Activated CD8-positive, alpha-beta memory T cell treated with anti-CD3 and anti-CD28 coated beads, Interleukin-2, amount 10 ng/mL, durations not matched to agents 7 days and 5 days (primary cell): ENCODE measurements around the gene GJE1. TPM values are rescaled to one million over a fixed set of nuclear protein-coding genes. Genes with fewer than 3 reads are reported as not detected.
A peak's percentile ranks its signal among the peaks of the same experiment; 100 is the strongest.
"Not testable (repeated sequence)": the region's sequence is repeated elsewhere in the genome, so short reads cannot be mapped to it uniquely, and the experiment has no call there.

ENCODE experiments used
- ATAC-seq: fragments of 150-1000 bp; cut with Tn5 transposase; one replicate; pipeline ENCODE4 v1.10.0; 2021; ENCODE audit warnings: moderate library complexity
- CTCF ChIA-PET: fragments of 350-600 bp; sonication (Branson Sonifier 250); formaldehyde crosslinking; loops from one replicate; lab custom pipeline; 2021; ENCODE audit warnings: antibody characterized with exemption; lab: Charles Lee
- DNase-seq: peaks from one replicate; pipeline ENCODE4 v3.0.0-alpha.2; 2020
- H3K27ac Mint-ChIP-seq: one replicate; pipeline ENCODE4 v1.8.0; 2021; ENCODE audit warnings: mild to moderate bottlenecking, mixed read lengths
- H3K27me3 Mint-ChIP-seq: one replicate; pipeline ENCODE4 v1.8.0; 2021; ENCODE audit warnings: mixed read lengths
- H3K36me3 Mint-ChIP-seq: one replicate; pipeline ENCODE4 v1.8.0; 2021; ENCODE audit warnings: mild to moderate bottlenecking, mixed read lengths
- H3K4me1 Mint-ChIP-seq: one replicate; pipeline ENCODE4 v1.8.0; 2021; ENCODE audit warnings: mixed read lengths
- H3K4me3 Mint-ChIP-seq: one replicate; pipeline ENCODE4 v1.8.0; 2021; ENCODE audit warnings: mild to moderate bottlenecking, moderate library complexity, mixed read lengths
- H3K9me3 Mint-ChIP-seq: one replicate; pipeline ENCODE4 v1.8.0; 2022; ENCODE audit warnings: low read depth, mixed read lengths
- total RNA-seq, 2 experiments: library from RNA; stranded (reverse); gene quantifications; one replicate each; pipeline ENCODE4 v1.2.3, GENCODE V29; 2021

GJE1 gene, protein sequence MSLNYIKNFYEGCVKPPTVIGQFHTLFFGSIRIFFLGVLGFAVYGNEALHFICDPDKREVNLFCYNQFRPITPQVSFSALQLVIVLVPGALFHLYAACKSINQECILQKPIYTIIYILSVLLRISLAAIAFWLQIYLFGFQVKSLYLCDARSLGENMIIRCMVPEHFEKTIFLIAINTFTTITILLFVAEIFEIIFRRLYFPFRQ
- not detected for total RNA-seq

- no peak for ATAC-seq
- Mint-ChIP-seq H3K4me1 (no peaks in the 10 kb centered on the region), H3K4me3 (no peak within 1 kb of the TSS), H3K36me3 (no peaks in the 10 kb centered on the region), H3K27ac (no peak within 1 kb of the TSS), H3K27me3 (peaks cover 8% of the 10 kb centered on the region), H3K9me3 (no peaks in the 10 kb centered on the region)
- CTCF ChIA-PET = interaction anchor here (1.6 kb wide), 1 partner anchor 14 kb away, joined by 3 read pairs; the partner anchor contains the start of genes NMBR and VTA1
- no peak for DNase-seq
These were observed at the start of gene GJE1 for GRCh38 chr6:142132625-142133024. Gene GJE1, plus strand, starts transcription at chr6:142132925. Its CDS starts 234 bp downstream, at chr6:142133159.

DNA sequence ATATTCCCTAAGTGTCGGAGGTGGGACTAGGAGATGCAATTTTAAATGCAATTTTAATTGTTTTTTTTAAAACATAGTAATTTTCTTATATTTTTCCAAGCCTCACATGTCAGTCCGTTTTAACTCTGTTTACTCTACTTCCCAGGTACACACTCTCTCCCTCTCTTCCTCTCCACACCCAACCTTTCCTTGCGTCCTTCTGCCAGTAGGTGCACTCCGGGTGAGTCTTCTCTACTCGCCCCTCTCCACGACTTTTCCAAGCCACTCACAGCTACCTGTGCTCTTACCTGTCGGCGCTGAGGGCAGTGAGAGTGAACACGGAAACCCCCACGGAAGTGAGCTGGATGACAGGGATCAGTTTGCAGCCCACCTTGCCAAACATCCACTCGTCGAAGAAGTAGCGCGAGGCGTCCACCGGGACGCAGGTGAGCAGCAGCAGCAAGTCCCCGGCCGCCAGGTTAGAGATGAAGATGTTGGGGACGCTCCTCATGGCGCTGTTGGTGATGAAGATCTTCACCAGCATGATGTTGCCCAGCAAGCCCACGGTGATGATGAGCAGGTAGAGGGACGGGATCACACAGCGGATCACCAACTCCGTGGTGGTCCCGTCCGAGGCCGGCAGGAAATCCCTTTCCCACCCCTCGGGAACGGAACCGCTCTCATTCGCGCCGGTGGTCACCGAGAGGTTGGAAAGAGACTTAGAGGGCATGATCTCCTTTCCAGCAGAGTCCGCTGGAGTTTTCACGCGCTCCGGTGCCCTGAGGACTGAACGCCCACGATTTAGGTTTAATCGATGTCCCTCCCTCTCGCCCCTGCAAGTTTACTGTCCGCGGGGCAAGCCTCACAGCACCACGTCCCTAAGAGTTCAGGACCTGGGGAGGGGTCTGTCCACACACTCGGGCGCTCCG lies 44.5 kb upstream of the GJE1 start:
- Mint-ChIP-seq H3K27ac (no peak overlapping the region), H3K4me1 (no peaks in the 10 kb centered on the region), H3K4me3 (no peak overlapping the region), H3K36me3 (no peaks in the 10 kb centered on the region), H3K27me3 (peaks cover 23% of the 10 kb centered on the region), H3K9me3 (no peaks in the 10 kb centered on the region)
- CTCF ChIA-PET = interaction anchor here (1.4 kb wide), 1 partner anchor 24 kb away, joined by 3 read pairs; no protein-coding TSS in a partner anchor
- DNase-seq (no peak), ATAC-seq (no peak)

DNA sequence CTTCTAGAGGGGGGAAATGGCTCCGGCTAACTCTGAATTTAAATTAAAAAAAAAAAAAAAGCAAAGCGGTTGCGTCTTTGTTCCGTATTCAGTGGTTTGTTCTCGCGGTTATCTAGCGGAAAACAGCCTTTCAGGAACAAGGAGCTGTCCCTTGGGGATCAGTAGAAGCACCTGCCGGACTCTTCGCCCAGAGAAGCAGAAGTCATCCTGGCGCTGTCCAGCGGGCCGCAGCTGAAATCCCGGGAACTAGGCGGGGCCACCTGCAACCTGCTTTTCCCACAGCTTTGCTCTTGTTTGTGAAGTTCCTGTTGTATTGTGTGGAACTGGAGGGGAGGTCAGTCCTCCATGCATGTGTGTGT lies 43.9 kb upstream of the GJE1 start:
- CTCF ChIA-PET = no interaction called here
- no peak overlapping the region for H3K27ac Mint-ChIP-seq
- no peaks in the 10 kb centered on the region for H3K9me3 Mint-ChIP-seq
- no peak overlapping the region for H3K4me3 Mint-ChIP-seq
- no peaks in the 10 kb centered on the region for H3K4me1 Mint-ChIP-seq
- H3K27me3 Mint-ChIP-seq = peaks cover 23% of the 10 kb centered on the region
- ATAC-seq = no peak
- no peaks in the 10 kb centered on the region for H3K36me3 Mint-ChIP-seq
- no peak for DNase-seq

- ATAC-seq, H3K27me3 Mint-ChIP-seq, H3K27ac Mint-ChIP-seq, DNase-seq, H3K36me3 Mint-ChIP-seq, H3K9me3 Mint-ChIP-seq, CTCF ChIA-PET, H3K4me1 Mint-ChIP-seq, H3K4me3 Mint-ChIP-seq: not testable (repeated sequence)
These were observed 27.9 kb upstream of the GJE1 start for GRCh38 chr6:142104820-142105219.

GRCh38 chr6:142110820-142111219 lies 21.9 kb upstream of the GJE1 start:
- not testable (repeated sequence) for H3K4me3 Mint-ChIP-seq, H3K36me3 Mint-ChIP-seq, H3K4me1 Mint-ChIP-seq, DNase-seq, H3K9me3 Mint-ChIP-seq, H3K27ac Mint-ChIP-seq, H3K27me3 Mint-ChIP-seq, ATAC-seq
- CTCF ChIA-PET = interaction anchor here (1.3 to 3.1 kb wide), 3 partner anchors 8 to 122 kb away, joined by 3 to 12 read pairs (median 8); no protein-coding TSS in a partner anchor

GRCh38 chr6:142112451-142113061 lies 20.2 kb upstream of the GJE1 start:
- no peak overlapping the region for H3K4me3 Mint-ChIP-seq
- H3K9me3 Mint-ChIP-seq = no peaks in the 10 kb centered on the region
- no peaks in the 10 kb centered on the region for H3K36me3 Mint-ChIP-seq
- CTCF ChIA-PET = interaction anchor here (0.7 to 3.1 kb wide), 5 partner anchors 10 to 1064 kb away, joined by 3 to 12 read pairs (median 4); no protein-coding TSS in a partner anchor
- peaks cover 3% of the 10 kb centered on the region for H3K27me3 Mint-ChIP-seq
- peak; percentile 78 for DNase-seq
- ATAC-seq = no peak
- H3K27ac Mint-ChIP-seq = no peak overlapping the region
- H3K4me1 Mint-ChIP-seq = no peaks in the 10 kb centered on the region

DNA sequence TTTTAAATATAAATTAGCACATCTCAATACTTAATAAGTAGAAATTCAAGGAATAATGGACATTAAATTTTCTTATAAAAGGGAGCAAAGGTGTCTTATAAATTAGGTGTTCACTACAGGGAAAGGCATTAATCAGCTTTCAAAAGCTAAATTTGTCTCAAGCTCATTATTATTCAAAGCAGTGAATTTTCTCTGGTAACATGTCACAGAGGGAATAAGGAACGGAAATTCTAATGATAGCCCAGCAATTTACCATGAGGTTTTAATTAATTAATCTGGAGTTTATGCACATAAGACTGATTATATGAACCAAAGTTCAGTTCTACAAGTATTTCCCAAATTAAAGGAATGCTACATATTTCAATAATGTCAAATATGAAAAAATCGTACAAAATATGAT lies 15.4 kb upstream of the GJE1 start:
- Mint-ChIP-seq H3K9me3 (no peaks in the 10 kb centered on the region), H3K4me1 (no peaks in the 10 kb centered on the region), H3K27ac (no peak overlapping the region), H3K36me3 (no peaks in the 10 kb centered on the region), H3K4me3 (no peak overlapping the region), H3K27me3 (peaks cover 2% of the 10 kb centered on the region)
- CTCF ChIA-PET = no interaction called here
- DNase-seq = no peak
- no peak for ATAC-seq

DNA sequence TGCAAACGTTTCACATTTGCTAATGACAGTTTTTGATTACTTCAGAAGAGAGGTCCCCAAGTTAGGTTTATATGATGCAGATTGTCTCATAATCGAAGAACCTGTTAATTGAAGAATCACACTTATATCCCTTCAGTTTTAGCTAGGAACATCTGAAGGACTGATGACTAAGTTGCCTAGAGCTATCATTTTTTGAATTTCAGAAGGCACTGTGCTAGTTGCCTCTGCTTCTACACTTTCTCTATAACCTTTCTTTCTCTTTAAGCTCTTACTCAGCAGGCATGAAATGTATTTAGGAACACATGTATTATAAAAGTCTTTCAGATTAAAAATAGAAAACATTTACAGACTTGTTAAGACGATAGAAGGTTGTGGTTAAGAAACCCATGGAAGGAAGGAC lies 14.4 kb upstream of the GJE1 start:
- no peak for ATAC-seq
- peaks cover 2% of the 10 kb centered on the region for H3K27me3 Mint-ChIP-seq
- no peak overlapping the region for H3K27ac Mint-ChIP-seq
- no peak overlapping the region for H3K4me3 Mint-ChIP-seq
- CTCF ChIA-PET = no interaction called here
- no peaks in the 10 kb centered on the region for H3K9me3 Mint-ChIP-seq
- H3K36me3 Mint-ChIP-seq = no peaks in the 10 kb centered on the region
- H3K4me1 Mint-ChIP-seq = no peaks in the 10 kb centered on the region
- DNase-seq = no peak

GRCh38 chr6:142118925-142119324 lies 13.8 kb upstream of the GJE1 start:
- no peaks in the 10 kb centered on the region for H3K36me3 Mint-ChIP-seq
- no peaks in the 10 kb centered on the region for H3K9me3 Mint-ChIP-seq
- H3K27me3 Mint-ChIP-seq = peaks cover 2% of the 10 kb centered on the region
- H3K4me1 Mint-ChIP-seq = no peaks in the 10 kb centered on the region
- ATAC-seq (no peak), DNase-seq (no peak)
- no peak overlapping the region for H3K4me3 Mint-ChIP-seq
- no peak overlapping the region for H3K27ac Mint-ChIP-seq
- CTCF ChIA-PET = no interaction called here

DNA sequence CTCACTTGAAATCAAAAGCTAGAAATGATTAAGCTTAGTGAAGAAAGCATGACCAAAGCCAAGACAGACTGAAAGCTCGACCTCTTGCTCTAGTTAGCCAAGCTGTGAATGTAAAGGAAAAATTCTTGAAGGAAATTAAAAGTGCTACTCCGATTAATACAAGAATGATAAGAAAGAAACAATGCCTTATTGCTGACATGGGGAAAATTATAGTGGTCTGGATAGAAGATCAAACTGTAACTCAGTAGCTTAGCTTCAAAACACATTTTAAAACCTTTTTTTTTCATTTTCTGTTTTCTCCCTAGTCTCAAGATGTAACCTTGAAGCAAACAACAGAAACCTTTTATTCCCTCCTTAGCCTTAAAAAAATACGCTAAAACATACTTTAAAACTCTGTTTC lies 11.4 kb upstream of the GJE1 start:
- H3K27ac Mint-ChIP-seq = no peak overlapping the region
- CTCF ChIA-PET = no interaction called here
- no peak for ATAC-seq
- H3K36me3 Mint-ChIP-seq = no peaks in the 10 kb centered on the region
- no peak for DNase-seq
- H3K9me3 Mint-ChIP-seq = no peaks in the 10 kb centered on the region
- no peaks in the 10 kb centered on the region for H3K4me1 Mint-ChIP-seq
- no peak overlapping the region for H3K4me3 Mint-ChIP-seq
- H3K27me3 Mint-ChIP-seq = peaks cover 7% of the 10 kb centered on the region

- Mint-ChIP-seq H3K27ac (no peak overlapping the region), H3K4me3 (no peak overlapping the region), H3K27me3 (peaks cover 16% of the 10 kb centered on the region), H3K9me3 (no peaks in the 10 kb centered on the region), H3K4me1 (no peaks in the 10 kb centered on the region), H3K36me3 (no peaks in the 10 kb centered on the region)
- DNase-seq (no peak), ATAC-seq (no peak)
- CTCF ChIA-PET = no interaction called here
These were observed 1.9 kb upstream of the GJE1 start for GRCh38 chr6:142130814-142131213.

GRCh38 chr6:142138876-142139275 lies 6.2 kb downstream of the GJE1 start:
- Mint-ChIP-seq H3K4me3 (no peak overlapping the region), H3K9me3 (no peaks in the 10 kb centered on the region), H3K27me3 (peaks cover 5% of the 10 kb centered on the region), H3K27ac (no peak overlapping the region), H3K36me3 (no peaks in the 10 kb centered on the region), H3K4me1 (no peaks in the 10 kb centered on the region)
- CTCF ChIA-PET = interaction anchor here (0.9 kb wide), 1 partner anchor 17 kb away, joined by 3 read pairs; no protein-coding TSS in a partner anchor
- DNase-seq = no peak
- ATAC-seq = no peak

DNA sequence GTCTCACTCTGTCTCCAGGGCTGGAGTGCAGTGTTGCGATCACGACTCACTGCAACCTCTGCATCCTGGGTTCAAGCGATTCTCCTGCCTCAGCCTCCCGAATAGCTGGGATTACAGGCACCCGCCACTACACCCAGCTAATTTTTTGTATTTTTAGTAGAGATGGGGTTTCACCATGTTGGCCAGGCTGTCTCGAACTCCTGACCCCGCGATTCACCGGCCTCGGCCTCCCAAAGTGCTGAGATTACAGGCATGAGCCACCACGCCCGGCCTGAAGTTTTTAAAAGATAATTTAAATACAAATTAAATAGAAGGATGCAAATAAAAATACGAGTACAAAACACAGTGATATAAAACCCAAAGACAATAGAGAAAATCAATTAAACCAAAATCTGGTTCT lies 8.8 kb downstream of the GJE1 start:
- CTCF ChIA-PET = not testable (repeated sequence)

More for the DNA sequence above, 8.8 kb downstream of the GJE1 start:
- not testable (repeated sequence) for H3K27me3 Mint-ChIP-seq, H3K27ac Mint-ChIP-seq, DNase-seq, ATAC-seq, H3K4me3 Mint-ChIP-seq, H3K9me3 Mint-ChIP-seq, H3K36me3 Mint-ChIP-seq
- peaks cover 13% of the 10 kb centered on the region for H3K4me1 Mint-ChIP-seq
